Adipose tissue (tissue), 3 donors: ENCODE measurements around the gene RBM19. TPM values are rescaled to one million over a fixed set of nuclear protein-coding genes. Genes with fewer than 3 reads are reported as not detected.
"Not testable (repeated sequence)": the region's sequence is repeated elsewhere in the genome, so short reads cannot be mapped to it uniquely, and the experiment has no call there.

Experiments
- H3K27ac ChIP-seq: one replicate; pipeline ENCODE4 v1.5.1; 2013; ENCODE audit warnings: low read depth, low read length
- WGBS, 3 donors: extraction: QIAGEN DNeasy Blood & Tissue Kit; methylation state at CpG; one replicate each; pipeline ENCODE4 v1.1.7; 2013; 5-methylcytosine and 5-hydroxymethylcytosine counted together
- polyA plus RNA-seq, 3 donors: library from polyadenylated mRNA; stranded (reverse); fragments of 200-250 nt; gene quantifications; one replicate each; pipeline ENCODE4 v1.2.3, GENCODE V29; 2013
- donor health status: healthy with polysubstance abuse.
- donor health status: Bipolar disorder and iron deficiency.
- donor health status: healthy.

Gene RBM19
- 10 to 100 TPM; 10.7 to 13.9 (median 12.8) TPM for polyA plus RNA-seq

- no peak within 1 kb of the TSS for H3K27ac ChIP-seq
- WGBS, 3 donors, result 0 to 1% (median 0%) methylated on average over 46 of the region's 46 CpGs
These were observed at the start of gene RBM19 for GRCh38 chr12:113965951-113966797. TSS of gene RBM19 (minus strand) at chr12:113966325. CDS start at chr12:113966227, 98 bp downstream.

DNA sequence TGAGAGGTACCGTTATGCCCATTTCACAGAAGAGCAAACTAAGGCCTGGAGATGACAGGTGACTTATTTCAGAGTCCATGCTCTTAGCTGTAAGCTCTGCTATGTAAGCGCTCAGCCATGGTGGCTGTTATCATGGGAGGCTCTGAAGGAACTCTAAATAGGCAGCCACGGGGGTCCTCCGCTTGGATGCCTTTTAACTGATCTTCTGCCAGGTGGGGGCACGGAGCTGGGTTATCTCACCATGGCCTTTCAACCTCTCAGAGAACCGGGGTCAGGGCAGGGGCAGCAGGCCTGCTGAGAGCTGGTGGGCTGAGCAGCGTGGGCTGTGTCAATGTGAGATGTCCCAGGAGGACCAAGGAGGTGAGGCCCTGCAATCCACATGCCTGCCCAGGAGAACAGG lies 49.7 kb upstream of the RBM19 start:
- no peak overlapping the region for H3K27ac ChIP-seq
- 32 to 42% (median 34%) methylated on average over 7 of the region's 7 CpGs for WGBS, 3 donors

DNA sequence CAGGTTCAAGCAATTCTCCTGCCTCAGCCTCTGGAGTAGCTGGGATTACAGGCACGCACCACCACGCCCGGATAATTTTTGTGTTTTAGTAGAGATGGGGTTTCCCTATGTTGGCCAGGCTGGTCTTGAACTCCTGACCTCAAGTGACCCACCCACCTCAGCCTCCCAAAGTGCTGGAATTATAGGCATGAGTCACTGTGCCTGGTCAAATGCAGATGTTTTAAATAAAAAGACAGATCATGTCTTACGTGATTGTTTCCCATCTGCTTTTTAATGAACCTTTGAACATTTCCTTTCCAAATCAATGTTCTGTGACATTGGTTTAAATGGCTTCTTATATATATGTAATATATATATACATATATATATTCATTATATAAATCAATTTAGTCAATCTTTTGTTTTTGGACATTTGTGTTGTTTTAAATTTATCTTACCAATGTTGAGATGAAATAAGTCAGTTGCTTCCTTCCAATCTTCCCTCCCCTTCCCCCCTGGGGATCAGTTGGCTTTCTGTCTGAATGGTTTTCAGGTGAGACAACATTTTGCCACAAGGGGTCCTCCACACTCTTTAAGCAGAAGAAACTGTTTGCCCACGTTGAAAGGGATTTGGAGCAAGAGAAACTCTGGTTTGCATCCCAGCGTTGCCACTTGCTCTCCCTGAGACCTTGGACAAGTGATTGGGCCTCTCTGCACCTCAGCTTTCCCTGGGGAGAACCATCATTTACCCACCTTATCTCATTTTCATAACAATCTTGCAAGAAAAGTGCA lies 47.6 kb upstream of the RBM19 start:
- no peak overlapping the region for H3K27ac ChIP-seq
- 42 to 45% (median 43%) methylated on average over 6 of the region's 6 CpGs for WGBS, 3 donors

DNA sequence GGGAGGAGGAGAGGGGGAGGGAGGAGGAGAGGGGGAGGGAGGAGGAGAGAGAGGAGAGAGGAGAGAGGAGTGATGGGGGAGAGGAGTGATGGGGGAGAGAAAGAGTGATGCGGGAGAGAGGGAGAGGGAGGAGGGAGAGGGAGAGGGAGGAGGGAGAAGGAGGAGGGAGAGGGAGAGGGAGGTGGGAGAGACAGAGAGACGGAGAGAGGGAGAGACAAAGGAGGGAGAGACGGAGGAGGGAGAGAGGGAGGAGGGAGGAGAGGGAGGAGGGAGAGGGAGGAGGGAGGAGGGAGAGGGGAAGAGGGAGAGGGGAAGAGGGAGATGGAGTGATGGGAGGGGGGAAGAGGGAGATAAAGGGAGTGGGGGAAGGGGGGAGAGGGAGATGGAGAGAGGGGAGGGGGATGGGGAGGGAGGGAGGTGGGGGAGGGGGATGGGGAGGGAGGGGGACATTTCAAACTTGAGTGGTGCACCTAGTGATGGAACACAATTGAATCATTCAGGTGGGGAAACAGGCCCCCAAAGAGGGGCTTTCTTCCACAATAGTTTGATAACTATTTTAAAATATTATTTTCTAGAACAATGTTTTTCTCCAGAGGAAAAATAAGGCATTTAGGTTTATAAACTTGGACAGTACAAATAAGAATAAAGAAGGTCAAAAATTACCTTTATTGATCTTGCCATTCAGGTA lies 46.8 kb upstream of the RBM19 start:
- WGBS, 3 donors, result 33 to 100% (median 63%) methylated on average over 1 to 3 of the region's 3 CpGs
- H3K27ac ChIP-seq, result no peak overlapping the region

GRCh38 chr12:114011711-114012110 lies 45.6 kb upstream of the RBM19 start:
- H3K27ac ChIP-seq, result no peak overlapping the region
- 58 to 71% (median 64%) methylated on average over 10 of the region's 10 CpGs for WGBS, 3 donors

GRCh38 chr12:114006482-114007425 lies 40.6 kb upstream of the RBM19 start:
- WGBS, 3 donors, result 58 to 74% (median 72%) methylated on average over 11 of the region's 11 CpGs
- H3K27ac ChIP-seq, result no peak overlapping the region

DNA sequence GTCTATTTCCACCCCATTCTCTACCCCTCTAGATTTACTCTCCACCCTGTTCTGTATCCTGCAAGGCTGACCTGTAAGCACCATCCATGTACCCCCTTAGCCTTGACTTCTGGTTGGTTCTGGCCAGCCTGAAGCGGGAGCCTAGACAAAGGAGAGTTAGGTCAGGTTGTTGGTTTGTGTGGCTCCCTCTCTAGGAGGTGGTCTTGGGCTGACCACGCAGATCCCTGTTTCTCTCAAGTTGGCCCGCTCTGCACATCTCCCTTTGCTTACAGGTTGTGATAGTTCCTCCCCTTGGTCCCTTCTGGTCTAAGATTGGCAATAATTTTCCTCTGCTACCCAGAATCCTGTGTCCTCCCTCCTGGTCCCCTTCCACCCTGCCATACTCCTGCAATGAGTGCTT lies 38.3 kb upstream of the RBM19 start:
- 77 to 90% (median 79%) methylated on average over 3 of the region's 3 CpGs for WGBS, 3 donors
- H3K27ac ChIP-seq, result no peak overlapping the region

DNA sequence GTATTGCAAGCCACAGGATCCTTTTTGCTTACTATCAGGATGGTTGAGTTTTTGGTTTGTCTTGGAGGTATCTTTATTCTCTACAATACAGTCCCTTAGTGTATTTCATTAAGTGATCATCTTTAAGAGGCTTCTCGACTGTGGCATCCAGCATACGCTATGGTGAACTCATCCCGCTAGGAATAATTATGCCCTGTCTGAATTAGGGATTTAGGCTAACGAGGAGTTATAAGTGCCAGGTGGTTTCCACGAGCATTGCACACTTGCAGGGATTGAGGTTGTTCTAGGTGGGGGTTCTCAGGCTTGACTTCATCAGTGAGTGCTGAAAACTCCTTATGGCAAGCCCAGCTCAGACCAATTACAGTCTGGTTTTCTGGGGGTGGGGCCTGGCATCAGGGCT lies 37.2 kb upstream of the RBM19 start:
- WGBS, 3 donors, result 71 to 78% (median 73%) methylated on average over 5 of the region's 5 CpGs
- no peak overlapping the region for H3K27ac ChIP-seq

DNA sequence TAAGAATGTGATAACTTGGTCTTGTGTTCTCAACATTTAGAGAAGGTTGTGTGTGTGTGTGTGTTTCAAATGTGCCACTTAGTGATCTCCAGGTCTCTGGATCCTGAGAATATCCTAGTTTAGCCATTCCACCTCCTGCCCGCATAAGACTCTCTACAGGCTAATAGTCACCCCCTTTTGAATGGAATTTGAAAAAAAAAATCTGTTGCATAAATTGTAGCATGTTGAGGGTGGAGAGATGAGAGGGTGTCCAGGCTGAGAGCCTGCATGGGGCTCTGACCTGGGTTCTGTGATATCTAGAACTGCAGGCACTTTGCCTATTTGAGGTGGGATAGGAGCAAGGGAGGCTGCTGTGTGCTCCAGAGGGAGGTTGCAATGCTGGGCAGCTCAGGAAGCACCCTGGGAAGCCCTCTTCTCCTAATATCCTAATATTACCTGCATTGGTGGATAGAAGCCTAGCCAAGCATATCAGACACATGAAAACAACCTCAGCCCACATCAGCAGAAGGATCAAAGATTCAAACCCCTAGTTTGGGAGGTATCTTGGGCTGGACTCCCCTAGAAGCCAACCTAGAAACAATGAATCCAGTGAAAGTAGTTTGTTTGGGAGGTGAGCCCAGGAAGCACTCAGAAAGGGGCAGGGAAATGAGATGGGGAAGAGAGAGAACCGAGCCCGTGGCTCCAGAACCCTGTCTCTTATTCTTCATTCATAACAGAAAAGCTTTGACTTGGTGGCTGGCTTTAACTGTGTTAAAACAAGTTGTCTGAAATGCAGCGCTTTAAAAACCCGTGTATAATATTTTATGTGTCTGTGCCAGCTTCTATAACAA lies 35.6 kb upstream of the RBM19 start:
- 52 to 73% (median 63%) methylated on average over 5 of the region's 5 CpGs for WGBS, 3 donors
- H3K27ac ChIP-seq, result no peak overlapping the region

DNA sequence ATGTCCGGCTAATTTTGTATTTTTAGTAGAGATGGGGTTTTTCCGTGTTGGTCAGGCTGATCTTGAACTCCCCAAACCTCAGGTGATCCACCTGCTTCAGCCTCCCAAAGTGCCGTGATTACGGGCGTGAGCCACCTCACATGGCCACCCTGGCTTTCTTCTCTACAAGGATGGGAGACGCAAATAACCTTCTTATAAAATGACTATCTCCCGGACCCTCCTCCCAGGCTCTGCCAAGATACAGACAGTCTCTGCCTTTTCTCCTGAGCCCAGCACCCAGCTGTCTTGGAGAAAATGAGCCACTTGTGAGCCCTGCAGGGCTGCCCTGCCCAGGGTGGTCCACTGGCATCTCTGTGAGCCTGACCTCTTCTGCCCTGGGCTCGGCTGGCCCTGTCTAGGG lies 34.7 kb upstream of the RBM19 start:
- no peak overlapping the region for H3K27ac ChIP-seq
- WGBS, 3 donors, result 73 to 86% (median 74%) methylated on average over 8 of the region's 8 CpGs

DNA sequence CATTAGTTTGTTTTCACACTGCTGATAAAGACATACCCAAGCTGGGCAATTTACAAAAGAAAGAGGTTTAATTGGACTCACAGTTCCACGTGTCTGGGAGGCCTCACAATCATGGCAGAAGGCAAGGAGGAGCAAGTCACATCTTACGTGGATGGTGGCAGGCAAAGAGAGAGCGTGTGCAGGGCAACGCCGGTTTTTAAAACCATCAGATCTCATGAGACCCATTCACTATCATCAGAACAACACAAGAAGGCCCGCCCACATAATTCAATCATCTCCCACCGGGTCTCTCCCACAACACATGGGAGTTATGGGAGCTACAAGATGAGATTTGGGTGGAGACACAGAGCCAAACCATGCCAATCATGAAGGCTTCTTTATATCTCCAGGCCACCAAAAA lies 34.1 kb upstream of the RBM19 start:
- not testable (repeated sequence) for H3K27ac ChIP-seq
- WGBS, 3 donors, result 65 to 74% (median 68%) methylated on average over 7 of the region's 7 CpGs

GRCh38 chr12:113997365-113997764 lies 31.2 kb upstream of the RBM19 start:
- WGBS, 3 donors, result 24 to 54% (median 43%) methylated on average over 3 of the region's 3 CpGs
- H3K27ac ChIP-seq, result no peak overlapping the region

GRCh38 chr12:113996026-113996425 lies 29.9 kb upstream of the RBM19 start:
- 14 to 20% (median 16%) methylated on average over 7 of the region's 7 CpGs for WGBS, 3 donors
- H3K27ac ChIP-seq, result no peak overlapping the region

- 70 to 84% (median 81%) methylated on average over 3 of the region's 3 CpGs for WGBS, 3 donors
- no peak overlapping the region for H3K27ac ChIP-seq
These were observed 27.9 kb upstream of the RBM19 start for GRCh38 chr12:113994051-113994450.

DNA sequence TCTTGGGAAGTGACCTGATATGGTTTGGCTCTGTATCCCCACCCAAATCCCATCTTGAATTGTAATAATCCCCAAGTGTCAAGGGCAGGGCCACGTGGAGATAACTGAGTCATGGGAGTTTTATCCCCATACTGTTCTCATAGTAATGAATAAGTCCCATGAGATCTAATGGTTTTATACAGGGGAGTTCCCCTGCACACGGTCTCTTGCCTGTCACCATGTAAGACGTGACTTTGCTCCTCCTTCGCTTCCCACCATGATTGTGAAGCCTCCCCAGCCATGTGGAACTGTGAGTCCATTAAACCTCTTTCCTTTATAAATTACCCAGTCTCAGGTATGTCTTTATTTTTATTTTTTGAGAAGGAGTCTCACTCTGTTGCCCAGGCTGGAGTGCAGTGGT lies 26.6 kb upstream of the RBM19 start:
- H3K27ac ChIP-seq, result not testable (repeated sequence)
- 66 to 72% (median 66%) methylated on average over 4 of the region's 4 CpGs for WGBS, 3 donors

DNA sequence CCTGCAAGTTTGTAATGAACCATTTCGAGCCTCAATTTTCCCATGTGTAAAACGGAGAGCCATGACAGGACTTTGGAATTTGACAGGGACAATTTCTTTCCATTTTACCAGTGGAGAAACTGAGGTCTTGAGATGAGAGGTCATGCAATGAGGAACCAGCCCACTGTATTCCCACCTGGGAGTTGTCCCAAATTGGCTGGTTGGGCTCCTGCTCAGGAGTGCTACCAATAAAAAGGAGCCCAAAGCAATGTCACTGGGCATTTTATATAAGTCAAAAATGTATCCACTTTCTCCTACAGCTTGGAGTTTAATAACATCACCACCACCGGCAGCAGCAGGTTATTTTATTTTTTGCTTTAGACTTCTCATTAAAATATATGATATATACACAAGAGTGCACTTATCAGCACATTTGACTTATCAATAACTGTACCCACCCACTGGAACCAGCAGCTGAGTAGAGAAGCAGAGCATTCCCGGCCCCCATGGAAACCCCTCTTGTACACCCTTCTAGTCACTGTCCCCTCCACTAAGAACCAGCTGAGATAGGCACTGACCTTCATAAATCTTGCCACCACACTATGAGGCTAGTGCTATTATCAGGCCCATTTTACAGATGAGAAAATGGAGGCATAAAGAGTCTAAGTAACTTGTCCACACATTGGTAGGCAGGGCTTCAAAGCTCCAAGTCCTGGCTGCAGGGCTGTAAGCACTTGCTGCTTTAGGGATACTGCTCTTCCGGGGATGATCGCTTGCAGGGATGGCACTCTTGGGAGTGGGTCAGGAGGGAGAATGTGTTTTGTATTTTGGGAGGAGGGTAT lies 25.3 kb upstream of the RBM19 start:
- 50 to 72% (median 69%) methylated on average over 6 of the region's 6 CpGs for WGBS, 3 donors
- no peak overlapping the region for H3K27ac ChIP-seq
